Activated CD4-positive, alpha-beta T cell treated with anti-CD3 and anti-CD28 coated beads, Interleukin-2, amount 50 U/mL, for 24 hours (primary cell): Measurements from ENCODE around the gene HSPBAP1.

Source experiments
- DNase-seq, 2 donors: peaks; one replicate each; pipeline ENCODE4 v3.0.0-alpha.2; 2020; ENCODE audit warnings: low read depth in 1 of 2, low spot score in 1 of 2

The HSPBAP1 gene

GRCh38 chr3:122793568-122794416 lies at the start of gene HSPBAP1:
Gene HSPBAP1, minus strand, starts transcription at chr3:122793831. Its CDS starts 151 bp downstream, at chr3:122793680.
- DNase-seq: peak; percentile 68 to 88

GRCh38 chr3:122835590-122835989 lies 42.0 kb upstream of the HSPBAP1 start:
- no peak for DNase-seq

DNA sequence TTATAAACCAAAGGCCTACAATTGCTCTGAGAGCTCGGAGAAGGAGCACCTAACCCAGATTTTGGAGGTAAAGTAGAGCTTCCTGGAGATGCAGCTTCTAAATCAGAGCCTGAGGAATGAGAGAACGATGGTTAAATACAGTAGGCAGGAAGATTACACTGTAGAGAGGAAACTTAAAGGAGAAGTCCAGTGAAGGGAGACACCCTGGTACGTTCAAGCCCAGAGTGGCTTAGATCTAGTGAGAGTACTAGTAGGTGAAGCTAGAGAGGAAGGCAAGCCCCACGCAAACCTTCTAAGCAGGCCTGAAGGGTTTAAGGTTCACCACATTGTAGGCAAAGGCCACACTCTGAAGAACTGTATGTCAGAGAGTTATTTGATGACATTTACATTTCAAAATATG lies 34.6 kb upstream of the HSPBAP1 start:
- no peak for DNase-seq

DNA sequence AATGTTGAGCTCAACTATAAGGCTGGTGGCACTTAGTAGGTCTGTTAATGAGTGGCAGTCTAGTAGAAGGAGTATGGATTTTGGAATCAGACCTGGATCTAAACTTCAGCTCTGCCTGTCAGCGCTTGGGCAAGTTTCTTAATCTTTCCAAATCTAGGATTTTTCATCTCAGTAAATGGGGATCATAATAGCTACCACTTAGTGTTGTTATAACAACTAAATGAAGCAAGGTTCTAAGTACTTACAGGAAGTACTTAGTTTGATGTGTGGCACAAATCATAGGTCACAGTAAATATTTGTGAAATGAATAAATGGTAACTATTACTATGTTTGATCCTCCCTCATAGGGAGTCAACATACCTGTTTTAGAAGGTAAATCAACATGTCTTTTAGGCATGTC lies 32.6 kb upstream of the HSPBAP1 start:
- no peak for DNase-seq

- no peak for DNase-seq
These were observed 31.8 kb upstream of the HSPBAP1 start for GRCh38 chr3:122825460-122825859.

GRCh38 chr3:122824465-122825381 lies 31.1 kb upstream of the HSPBAP1 start:
- no peak for DNase-seq

GRCh38 chr3:122816587-122816986 lies 23.0 kb upstream of the HSPBAP1 start:
- DNase-seq: no peak

DNA sequence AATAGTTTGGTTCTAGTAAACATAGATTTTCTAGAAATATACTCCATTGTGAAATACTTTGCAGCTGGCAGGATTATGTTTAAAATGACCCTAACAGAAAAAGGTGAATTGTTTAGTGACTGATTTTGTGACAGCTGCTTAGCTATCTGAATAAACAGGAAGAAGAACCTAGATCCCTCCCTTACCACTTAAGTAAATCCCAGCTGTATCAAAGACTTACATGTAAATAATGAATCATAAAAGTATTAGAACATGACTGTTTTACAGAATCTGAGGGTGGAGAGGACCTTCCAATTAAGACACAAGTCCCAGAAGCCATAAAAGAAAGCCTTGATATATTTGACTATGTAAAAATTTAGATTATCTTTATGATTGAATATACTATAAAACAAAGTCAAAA lies 17.1 kb upstream of the HSPBAP1 start:
- no peak for DNase-seq

GRCh38 chr3:122803977-122804376 lies 10.3 kb upstream of the HSPBAP1 start:
- DNase-seq: no peak

DNA sequence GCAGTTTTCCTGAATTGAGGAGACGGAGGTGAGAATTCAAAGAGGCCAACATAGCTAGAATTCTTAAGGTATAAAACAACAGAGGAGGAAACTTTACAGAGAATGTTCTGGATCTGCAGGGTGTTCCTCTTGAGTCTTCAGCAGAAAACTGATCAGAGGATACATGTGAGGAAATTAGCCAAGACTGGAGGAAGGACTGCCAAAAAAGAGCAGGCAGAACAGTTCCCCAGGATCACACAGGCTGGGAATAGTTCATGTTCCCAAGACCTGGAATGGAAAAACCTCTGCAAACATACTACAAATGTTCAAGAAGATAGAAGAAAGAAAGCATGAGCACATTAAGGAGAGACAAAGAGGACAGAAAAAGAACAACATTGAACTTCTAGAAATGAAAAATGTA lies 8.7 kb upstream of the HSPBAP1 start:
- DNase-seq: no peak

GRCh38 chr3:122800706-122801237 lies 7.1 kb upstream of the HSPBAP1 start:
- no peak for DNase-seq

GRCh38 chr3:122800031-122800430 lies 6.4 kb upstream of the HSPBAP1 start:
- DNase-seq: no peak

- DNase-seq: no peak
These were observed 5.7 kb upstream of the HSPBAP1 start for GRCh38 chr3:122799322-122799721.

- no peak for DNase-seq
These were observed 3.7 kb upstream of the HSPBAP1 start for GRCh38 chr3:122797291-122797690.

DNA sequence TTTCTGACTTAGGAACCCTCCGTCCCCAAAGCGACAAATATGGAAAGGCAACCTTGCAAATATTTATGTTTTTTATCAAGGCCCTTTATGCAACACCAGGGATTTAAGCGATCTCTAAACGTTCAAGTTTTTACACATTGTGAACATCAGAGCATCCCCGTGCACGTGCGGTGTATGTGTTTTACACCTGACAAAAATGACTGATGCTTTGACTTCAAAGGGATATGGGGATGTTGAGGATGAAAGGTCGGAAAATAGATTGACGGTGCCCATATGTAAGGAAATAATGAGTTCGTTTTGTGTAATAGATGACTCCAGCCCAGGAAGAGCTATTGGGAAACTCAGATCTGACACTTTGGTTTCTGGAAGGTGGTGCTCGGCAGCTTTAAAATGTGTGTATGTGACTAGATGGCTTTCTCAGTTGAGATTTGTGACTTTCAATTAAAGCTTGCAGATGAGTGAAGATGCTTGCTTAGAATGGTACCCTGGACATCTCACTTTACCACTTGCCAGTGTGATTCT lies 2.1 kb upstream of the HSPBAP1 start:
- no peak for DNase-seq

DNA sequence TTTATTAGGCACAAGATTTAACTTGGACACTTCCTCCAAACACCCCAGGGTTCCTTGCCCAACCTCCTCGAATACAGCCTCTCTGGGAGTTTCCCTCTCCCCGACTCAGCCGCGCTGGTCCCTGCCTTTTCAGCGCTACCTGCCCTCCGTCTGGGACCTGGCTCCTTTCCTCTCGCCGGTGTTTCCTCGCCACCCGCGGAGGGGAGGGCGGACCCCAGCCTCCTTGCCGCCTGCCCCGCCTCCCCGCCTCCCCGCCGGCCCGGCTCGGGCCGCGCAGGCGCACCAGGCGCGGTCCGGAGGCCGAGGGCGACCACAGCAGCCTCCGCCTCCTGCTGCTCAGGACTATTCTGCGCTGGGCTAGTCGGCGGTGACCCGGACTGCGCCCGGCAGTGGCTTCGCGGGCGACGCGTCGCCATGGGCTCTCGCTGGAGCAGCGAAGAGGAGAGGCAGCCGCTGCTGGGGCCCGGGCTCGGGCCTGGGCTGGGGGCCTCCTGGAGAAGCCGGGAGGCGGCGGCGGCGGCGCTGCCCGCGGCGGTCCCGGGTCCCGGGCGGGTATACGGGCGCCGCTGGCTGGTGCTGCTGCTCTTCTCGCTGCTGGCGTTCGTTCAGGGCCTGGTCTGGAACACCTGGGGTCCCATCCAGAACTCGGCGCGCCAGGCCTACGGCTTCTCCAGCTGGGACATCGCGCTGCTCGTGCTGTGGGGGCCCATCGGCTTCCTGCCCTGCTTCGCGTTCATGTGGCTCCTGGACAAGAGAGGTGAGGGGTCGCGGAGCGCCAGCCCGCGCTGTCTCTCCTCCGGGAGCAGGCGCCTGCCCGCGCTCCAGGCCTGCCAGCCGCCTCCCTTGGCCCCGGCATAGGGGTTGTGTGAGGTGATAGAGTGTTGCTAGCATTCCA lies 1.4 kb upstream of the HSPBAP1 start, which contains the start of gene SLC49A4:
SLC49A4 (plus strand) TSS at position 291 of the 895 bp plus-strand sequence; CDS start at position 415, 124 bp downstream.
- peak; percentile 28 to 44 for DNase-seq

- DNase-seq: no peak
These were observed 800 bp upstream of the HSPBAP1 start for GRCh38 chr3:122794483-122794778.

- no peak for DNase-seq
These were observed 3.9 kb downstream of the HSPBAP1 start for GRCh38 chr3:122789585-122790273.

GRCh38 chr3:122787872-122788271 lies 5.8 kb downstream of the HSPBAP1 start:
- DNase-seq: no peak

- DNase-seq: no peak
These were observed 7.6 kb downstream of the HSPBAP1 start for GRCh38 chr3:122786066-122786465.
